ENCODE data around the gene ZNF318.

The ZNF318 gene

DNA sequence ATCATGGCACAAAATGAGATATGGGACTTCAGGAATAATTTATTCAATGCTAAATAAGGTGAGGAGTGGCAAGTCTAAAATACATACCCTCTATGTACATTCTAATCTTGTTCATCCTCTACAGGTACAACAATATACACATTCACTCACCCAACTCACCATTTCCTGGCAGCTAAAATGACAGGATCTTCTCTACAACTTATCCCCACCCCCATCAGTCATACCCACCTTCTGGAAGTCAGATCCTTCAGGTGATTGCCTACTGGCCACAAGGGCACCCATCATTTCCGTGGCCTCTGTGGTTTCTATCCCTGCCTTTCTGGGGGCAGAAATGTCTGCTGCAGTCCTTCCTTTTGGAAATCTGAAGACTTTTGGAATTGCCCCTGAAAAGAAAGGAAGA is 38.0 kb downstream of the ZNF318 start:
- DNase-seq (ENCODE audit: insufficient read length, low spot score) (no peak), FAIRE-seq (no peak)
- TF ChIP-seq, protein P1, sequence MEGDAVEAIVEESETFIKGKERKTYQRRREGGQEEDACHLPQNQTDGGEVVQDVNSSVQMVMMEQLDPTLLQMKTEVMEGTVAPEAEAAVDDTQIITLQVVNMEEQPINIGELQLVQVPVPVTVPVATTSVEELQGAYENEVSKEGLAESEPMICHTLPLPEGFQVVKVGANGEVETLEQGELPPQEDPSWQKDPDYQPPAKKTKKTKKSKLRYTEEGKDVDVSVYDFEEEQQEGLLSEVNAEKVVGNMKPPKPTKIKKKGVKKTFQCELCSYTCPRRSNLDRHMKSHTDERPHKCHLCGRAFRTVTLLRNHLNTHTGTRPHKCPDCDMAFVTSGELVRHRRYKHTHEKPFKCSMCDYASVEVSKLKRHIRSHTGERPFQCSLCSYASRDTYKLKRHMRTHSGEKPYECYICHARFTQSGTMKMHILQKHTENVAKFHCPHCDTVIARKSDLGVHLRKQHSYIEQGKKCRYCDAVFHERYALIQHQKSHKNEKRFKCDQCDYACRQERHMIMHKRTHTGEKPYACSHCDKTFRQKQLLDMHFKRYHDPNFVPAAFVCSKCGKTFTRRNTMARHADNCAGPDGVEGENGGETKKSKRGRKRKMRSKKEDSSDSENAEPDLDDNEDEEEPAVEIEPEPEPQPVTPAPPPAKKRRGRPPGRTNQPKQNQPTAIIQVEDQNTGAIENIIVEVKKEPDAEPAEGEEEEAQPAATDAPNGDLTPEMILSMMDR (IDR thresholded peaks at IDR 0.05; ENCODE audit: insufficient read depth, missing control alignments): no peak

- no peak for DNase-seq (ENCODE audit: insufficient read length, low spot score)
- no peak for FAIRE-seq
- TF ChIP-seq, protein P1 (IDR thresholded peaks at IDR 0.05; ENCODE audit: insufficient read depth, missing control alignments): no peak
Observed at GRCh38 chr6:43328528-43328927, 40.9 kb downstream of the ZNF318 start.

DNA sequence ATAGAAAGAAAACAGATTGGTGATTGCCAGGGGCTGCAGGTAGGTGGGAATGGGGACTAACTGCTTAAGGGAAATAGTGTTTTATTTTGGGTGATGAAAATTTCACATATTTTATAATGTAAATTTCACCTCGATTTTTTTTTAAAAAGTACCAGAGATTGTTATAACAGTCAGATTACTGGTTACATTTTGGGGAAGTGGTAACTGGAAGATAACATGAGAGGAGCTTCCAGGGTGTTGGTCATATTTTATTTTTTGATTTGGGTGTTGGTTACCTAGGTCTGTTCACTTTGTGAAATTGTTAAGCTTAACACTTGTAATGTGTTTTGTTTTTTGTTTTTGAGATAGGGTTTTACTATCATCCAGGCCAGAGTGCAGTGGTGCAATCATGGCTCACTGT is 43.6 kb downstream of the ZNF318 start:
- DNase-seq (ENCODE audit: insufficient read length, low spot score) (no peak), FAIRE-seq (no peak)
- TF ChIP-seq, protein P1 (IDR thresholded peaks at IDR 0.05; ENCODE audit: insufficient read depth, missing control alignments): no peak

GRCh38 chr6:43318011-43318410 is 51.4 kb downstream of the ZNF318 start:
- TF ChIP-seq, protein P1 (IDR thresholded peaks at IDR 0.05; ENCODE audit: insufficient read depth, missing control alignments): no peak
- FAIRE-seq (no peak), DNase-seq (ENCODE audit: insufficient read length, low spot score) (no peak)

DNA sequence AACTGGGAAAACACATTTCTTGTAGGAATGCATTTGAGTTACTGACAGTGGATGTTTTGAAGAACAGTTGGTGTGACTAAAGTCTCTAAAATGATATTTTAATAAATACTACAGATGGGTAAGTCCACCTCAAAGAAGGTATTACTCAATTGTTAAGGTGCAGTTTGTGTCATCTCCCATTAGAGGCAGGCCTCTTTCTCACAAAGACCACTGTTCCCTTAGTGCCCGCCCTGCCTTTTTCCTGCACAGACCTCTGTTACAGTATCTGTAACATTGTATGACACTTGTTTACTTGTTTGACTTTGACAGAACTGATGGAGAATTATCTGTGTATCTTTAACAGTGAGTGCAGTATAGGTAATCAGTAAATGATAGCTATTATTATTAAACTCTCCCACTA is 55.6 kb downstream of the ZNF318 start:
- TF ChIP-seq, protein P1 (IDR thresholded peaks at IDR 0.05; ENCODE audit: insufficient read depth, missing control alignments): no peak
- FAIRE-seq (no peak), DNase-seq (ENCODE audit: insufficient read length, low spot score) (no peak)

- FAIRE-seq (no peak), DNase-seq (ENCODE audit: insufficient read length, low spot score) (no peak)
- TF ChIP-seq, protein P1 (IDR thresholded peaks at IDR 0.05; ENCODE audit: insufficient read depth, missing control alignments): no peak
Observed at GRCh38 chr6:43311666-43312065, 57.8 kb downstream of the ZNF318 start.

DNA sequence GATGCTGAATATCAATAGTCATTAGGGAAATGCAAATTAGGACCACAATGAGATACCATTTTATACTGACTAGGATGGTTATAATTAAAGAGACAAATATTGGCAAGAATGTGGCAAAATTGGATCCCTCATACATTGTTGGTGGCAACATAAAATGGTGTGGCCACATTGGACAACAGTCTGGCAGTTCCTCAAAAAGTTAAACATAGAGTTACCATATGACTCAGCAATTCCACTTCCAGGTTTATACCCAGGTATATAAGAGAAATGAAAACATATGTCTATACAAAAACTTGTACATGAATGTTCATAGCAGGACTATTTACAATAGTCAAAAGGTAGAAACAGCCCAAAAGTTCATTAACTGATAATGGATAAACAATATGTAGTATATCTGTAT is 58.8 kb downstream of the ZNF318 start:
- TF ChIP-seq, protein P1 (IDR thresholded peaks at IDR 0.05; ENCODE audit: insufficient read depth, missing control alignments): no peak
- no peak for FAIRE-seq
- no peak for DNase-seq (ENCODE audit: insufficient read length, low spot score)

Data from D721Med (cell line).